RWPE1 (cell line): ENCODE measurements around the gene PCDHB16.
A peak's percentile ranks its signal among the peaks of the same experiment; 100 is the strongest.
"Not testable (repeated sequence)": the region's sequence is repeated elsewhere in the genome, so short reads cannot be mapped to it uniquely, and the experiment has no call there.

Experiments used
- CTCF ChIA-PET: fragments of 350-600 bp; sonication (Branson Sonifier 250); formaldehyde crosslinking; extraction: SDS; loops from one replicate; lab custom pipeline; 2021; lab: Yijun Ruan, JAX
- POLR2A ChIA-PET: fragments of 400-600 bp; formaldehyde crosslinking; extraction: SDS; loops from one replicate; lab custom pipeline; 2020; ENCODE audit warnings: antibody characterized with exemption; ENCODE audit not compliant: low non-redundant PET; lab: Yijun Ruan, JAX
- DNase-seq: peaks from one replicate; pipeline ENCODE4 v3.0.0; 2012; ENCODE audit warnings: low spot score
- H3K27ac ChIP-seq: fragments of 450-650 bp; 2 replicates; pipeline ENCODE4 v1.5.1; 2017
- TF ChIP-seq, protein P1 (sequence below): fragments of 450-650 bp; conservative IDR thresholded peaks from 2 replicates; pipeline ENCODE4 v1.5.1; 2017; ENCODE audit warnings: low read depth, mild to moderate bottlenecking

The PCDHB16 gene

DNA sequence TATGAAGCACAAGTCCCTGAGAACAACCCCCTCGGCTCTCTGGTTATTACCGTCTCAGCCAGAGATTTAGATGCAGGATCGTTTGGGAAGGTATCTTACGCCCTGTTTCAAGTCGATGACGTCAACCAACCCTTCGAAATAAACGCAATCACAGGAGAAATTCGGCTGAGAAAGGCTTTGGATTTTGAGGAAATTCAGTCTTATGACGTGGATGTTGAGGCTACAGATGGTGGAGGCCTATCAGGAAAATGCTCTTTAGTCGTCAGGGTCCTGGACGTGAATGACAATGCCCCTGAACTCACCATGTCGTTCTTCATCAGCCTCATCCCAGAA, 31.2 kb upstream of the PCDHB16 start:
- ChIA-PET CTCF (interaction anchor here (0.7 to 1.2 kb wide), 4 partner anchors 47 to 424 kb away, joined by 3 to 4 read pairs (median 4); partner anchors contain the start of genes PCDHA8 and PCDHB14), POLR2A (interaction anchor here (0.6 kb wide), 1 partner anchor 310 kb away, joined by 3 read pairs; no protein-coding TSS in a partner anchor)
- TF ChIP-seq, protein P1, sequence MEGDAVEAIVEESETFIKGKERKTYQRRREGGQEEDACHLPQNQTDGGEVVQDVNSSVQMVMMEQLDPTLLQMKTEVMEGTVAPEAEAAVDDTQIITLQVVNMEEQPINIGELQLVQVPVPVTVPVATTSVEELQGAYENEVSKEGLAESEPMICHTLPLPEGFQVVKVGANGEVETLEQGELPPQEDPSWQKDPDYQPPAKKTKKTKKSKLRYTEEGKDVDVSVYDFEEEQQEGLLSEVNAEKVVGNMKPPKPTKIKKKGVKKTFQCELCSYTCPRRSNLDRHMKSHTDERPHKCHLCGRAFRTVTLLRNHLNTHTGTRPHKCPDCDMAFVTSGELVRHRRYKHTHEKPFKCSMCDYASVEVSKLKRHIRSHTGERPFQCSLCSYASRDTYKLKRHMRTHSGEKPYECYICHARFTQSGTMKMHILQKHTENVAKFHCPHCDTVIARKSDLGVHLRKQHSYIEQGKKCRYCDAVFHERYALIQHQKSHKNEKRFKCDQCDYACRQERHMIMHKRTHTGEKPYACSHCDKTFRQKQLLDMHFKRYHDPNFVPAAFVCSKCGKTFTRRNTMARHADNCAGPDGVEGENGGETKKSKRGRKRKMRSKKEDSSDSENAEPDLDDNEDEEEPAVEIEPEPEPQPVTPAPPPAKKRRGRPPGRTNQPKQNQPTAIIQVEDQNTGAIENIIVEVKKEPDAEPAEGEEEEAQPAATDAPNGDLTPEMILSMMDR: no peak
- no peak for DNase-seq
- no peak overlapping the region for H3K27ac ChIP-seq

DNA sequence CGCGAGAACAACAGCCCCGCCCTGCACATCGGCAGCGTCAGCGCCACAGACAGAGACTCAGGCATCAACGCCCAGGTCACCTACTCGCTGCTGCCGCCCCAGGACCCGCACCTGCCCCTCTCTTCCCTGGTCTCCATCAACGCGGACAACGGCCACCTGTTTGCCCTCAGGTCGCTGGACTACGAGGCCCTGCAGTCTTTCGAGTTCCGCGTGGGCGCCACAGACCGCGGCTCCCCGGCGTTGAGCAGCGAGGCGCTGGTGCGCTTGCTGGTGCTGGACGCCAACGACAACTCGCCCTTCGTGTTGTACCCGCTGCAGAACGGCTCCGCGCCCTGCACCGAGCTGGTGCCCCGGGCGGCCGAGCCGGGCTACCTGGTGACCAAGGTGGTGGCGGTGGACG, 30.6 kb upstream of the PCDHB16 start:
- DNase-seq, H3K27ac ChIP-seq, CTCF ChIA-PET, POLR2A ChIA-PET: not testable (repeated sequence)

DNA sequence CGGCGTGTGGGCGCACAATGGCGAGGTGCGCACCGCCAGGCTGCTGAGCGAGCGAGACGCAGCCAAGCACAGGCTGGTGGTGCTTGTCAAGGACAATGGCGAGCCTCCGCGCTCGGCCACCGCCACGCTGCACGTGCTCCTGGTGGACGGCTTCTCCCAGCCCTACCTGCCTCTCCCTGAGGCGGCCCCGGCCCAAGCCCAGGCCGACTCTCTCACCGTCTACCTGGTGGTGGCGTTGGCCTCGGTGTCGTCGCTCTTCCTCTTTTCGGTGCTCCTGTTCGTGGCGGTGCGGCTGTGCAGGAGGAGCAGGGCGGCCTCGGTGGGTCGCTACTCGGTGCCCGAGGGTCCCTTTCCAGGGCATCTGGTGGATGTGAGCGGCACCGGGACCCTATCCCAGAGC, 30.1 kb upstream of the PCDHB16 start:
- CTCF ChIA-PET: interaction anchor here (0.7 kb wide), 1 partner anchor 53 kb away, joined by 3 read pairs; no protein-coding TSS in a partner anchor
- DNase-seq, H3K27ac ChIP-seq, POLR2A ChIA-PET: not testable (repeated sequence)

DNA sequence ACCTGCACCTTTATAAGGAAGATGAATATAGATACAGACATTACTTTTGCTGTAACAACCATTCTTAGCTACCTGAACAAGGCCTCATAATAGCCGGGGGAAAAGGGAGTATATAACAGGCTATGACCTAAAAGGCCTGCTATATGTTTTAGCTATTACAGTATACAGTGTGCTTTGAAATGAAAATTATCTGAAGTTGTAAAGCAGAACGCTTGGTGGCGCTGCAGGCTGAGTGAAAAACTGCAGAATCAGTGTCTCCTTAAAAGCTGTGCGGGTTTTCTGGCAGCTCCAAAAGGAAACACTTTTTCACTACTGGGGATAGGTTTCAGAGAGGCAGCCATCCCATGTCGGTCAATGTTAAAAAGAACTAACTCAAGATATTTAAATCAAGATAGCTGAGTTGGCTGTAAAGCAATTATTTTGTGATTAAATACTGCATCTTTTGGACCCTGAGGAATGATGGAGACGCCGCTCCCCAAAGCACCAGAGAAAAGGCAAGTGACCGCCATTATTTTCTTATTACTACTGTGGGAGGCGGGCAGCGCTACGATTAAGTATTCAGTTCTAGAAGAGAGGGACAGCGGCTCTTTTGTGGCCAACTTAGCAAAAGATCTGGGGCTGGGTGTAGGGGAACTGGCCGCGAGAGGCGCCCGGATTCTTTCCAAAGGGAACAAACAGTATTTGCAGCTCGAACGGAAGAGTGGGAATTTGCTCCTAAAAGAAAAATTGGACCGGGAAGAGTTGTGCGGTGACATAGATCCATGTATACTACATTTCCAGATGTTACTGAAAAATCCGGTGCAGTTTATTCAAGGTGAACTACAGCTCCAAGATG, 26.4 kb upstream of the PCDHB16 start:
- ChIA-PET CTCF (interaction anchor here (0.6 to 1.5 kb wide), 8 partner anchors 10 to 936 kb away, joined by 3 to 8 read pairs (median 4); partner anchors contain the start of genes PCDHA8 and PCDHB16), POLR2A (no interaction called here)
- no peak for DNase-seq
- no peak overlapping the region for H3K27ac ChIP-seq
- TF ChIP-seq, protein P1: 0 out of 2 replicates have a peak, but pooled peaks have one; percentile 10

DNA sequence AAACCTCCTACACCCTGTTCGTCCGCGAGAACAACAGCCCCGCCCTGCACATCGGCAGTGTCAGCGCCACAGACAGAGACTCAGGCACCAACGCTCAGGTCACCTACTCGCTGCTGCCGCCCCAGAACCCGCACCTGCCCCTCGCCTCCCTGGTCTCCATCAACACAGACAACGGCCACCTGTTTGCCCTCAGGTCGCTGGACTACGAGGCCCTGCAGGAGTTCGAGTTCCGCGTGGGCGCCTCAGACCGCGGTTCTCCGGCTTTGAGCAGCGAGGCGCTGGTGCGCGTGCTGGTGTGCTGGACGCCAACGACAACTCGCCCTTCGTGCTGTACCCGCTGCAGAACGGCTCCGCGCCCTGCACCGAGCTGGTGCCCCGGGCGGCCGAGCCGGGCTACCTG, 24.8 kb upstream of the PCDHB16 start:
- CTCF ChIA-PET, POLR2A ChIA-PET, DNase-seq, H3K27ac ChIP-seq: not testable (repeated sequence)

DNA sequence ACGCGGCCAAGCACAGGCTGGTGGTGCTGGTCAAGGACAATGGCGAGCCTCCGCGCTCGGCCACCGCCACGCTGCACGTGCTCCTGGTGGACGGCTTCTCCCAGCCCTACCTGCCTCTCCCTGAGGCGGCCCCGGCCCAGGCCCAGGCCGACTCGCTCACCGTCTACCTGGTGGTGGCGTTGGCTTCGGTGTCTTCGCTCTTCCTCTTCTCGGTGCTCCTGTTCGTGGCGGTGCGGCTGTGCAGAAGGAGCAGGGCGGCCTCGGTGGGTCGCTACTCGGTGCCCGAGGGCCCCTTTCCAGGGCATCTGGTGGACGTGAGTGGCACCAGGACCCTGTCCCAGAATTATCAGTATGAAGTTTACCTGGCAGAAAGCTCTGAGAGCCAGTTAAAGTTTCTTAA, 24.3 kb upstream of the PCDHB16 start:
- POLR2A ChIA-PET, CTCF ChIA-PET, DNase-seq, H3K27ac ChIP-seq: not testable (repeated sequence)

DNA sequence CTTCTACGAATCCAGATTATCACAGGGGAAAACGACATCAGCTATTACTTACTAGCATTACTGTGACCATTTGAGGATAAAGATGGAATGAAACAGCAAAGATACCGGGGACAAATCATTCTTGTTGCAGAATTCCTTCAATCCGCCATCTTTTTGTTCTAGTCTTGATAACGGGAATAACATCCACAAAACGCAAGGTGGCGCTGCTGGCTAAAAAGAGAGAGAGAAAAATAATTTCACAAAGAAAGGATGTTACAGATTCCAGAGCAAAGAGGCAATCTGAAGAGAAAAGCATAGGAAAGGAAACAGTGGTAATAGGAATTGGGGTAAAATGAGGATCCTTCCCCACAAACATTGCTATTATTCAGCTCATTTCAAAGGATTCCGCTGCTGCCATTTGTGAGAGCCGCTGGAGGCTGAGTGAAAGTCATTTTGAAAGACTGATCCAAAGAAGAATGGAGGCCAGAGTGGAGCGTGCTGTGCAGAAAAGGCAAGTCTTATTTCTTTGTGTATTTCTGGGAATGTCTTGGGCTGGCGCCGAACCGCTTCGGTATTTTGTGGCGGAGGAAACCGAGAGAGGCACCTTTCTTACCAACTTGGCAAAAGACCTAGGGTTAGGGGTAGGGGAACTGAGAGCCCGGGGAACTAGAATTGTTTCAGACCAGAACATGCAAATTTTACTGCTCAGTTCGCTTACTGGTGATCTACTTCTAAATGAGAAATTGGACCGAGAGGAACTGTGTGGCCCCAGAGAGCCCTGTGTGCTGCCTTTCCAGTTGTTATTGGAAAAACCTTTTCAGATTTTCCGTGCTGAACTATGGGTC, 9.6 kb upstream of the PCDHB16 start, which contains the start of gene PCDHB7:
Gene PCDHB7, plus strand, starts transcription at position 264 of the 824 bp plus-strand sequence. Its CDS starts 192 bp downstream, at position 456.
- ChIA-PET POLR2A (no interaction called here), CTCF (interaction anchor here (0.7 to 0.8 kb wide), 2 partner anchors 41 to 218 kb away, joined by 3 to 4 read pairs; no protein-coding TSS in a partner anchor)
- no peak within 1 kb of the TSS for H3K27ac ChIP-seq
- TF ChIP-seq, protein P1: peak; percentile 78
- DNase-seq: no peak

DNA sequence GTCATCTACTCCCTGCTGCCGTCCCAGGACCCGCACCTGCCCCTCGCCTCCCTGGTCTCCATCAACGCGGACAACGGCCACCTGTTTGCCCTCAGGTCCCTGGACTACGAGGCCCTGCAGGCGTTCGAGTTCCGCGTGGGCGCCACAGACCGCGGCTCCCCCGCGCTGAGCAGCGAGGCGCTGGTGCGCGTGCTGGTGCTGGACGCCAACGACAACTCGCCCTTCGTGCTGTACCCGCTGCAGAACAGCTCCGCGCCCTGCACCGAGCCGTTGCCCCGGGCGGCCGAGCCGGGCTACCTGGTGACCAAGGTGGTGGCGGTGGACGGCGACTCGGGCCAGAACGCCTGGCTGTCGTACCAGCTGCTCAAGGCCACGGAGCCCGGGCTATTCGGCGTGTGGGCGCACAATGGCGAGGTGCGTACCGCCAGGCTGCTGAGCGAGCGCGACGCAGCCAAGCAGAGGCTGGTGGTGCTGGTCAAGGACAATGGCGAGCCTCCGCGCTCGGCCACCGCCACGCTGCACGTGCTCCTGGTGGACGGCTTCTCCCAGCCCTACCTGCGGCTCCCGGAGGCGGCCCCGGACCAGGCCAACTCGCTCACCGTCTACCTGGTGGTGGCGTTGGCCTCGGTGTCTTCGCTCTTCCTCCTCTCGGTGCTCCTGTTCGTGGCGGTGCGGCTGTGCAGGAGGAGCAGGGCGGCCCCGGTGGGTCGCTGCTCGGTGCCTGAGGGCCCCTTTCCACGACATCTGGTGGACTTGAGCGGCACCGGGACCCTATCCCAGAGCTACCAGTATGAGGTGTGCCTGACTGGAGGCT, 7.7 kb upstream of the PCDHB16 start:
- DNase-seq: not testable (repeated sequence)

More for the DNA sequence above, 7.7 kb upstream of the PCDHB16 start:
- CTCF ChIA-PET, H3K27ac ChIP-seq, POLR2A ChIA-PET: not testable (repeated sequence)
